ENCODE results near the gene MAMLD1. TPM values are rescaled to one million over a fixed set of nuclear protein-coding genes. Genes with fewer than 3 reads are reported as not detected.

The MAMLD1 gene
- total and polyA plus RNA-seq, 2 donors (not counting 3 experiments of a cell fraction or from before 2014, with no cell fraction given): 2.5 to 5.6 TPM

- H3K9ac ChIP-seq (replicated peaks; ENCODE audit: extremely low read depth, insufficient read depth, low read length): no peak overlapping the region
- H3K79me2 ChIP-seq (ENCODE audit: control insufficient read depth, insufficient read depth, low read length): no peaks in the 10 kb centered on the region
- H3K27me3 ChIP-seq (ENCODE audit: control insufficient read depth in 2 of 2, insufficient read depth in 2 of 2, low read length in 2 of 2): no peaks in the 10 kb centered on the region
- no peaks in the 10 kb centered on the region for H4K20me1 ChIP-seq (replicated peaks; ENCODE audit: control insufficient read depth, extremely low read depth, insufficient read depth, low read length)
- TF ChIP-seq GATA2 (IDR thresholded peaks at IDR 0.05; ENCODE audit: insufficient read depth, insufficient read length, low read depth, low read length) (no peak), POLR2AphosphoS5 (IDR thresholded peaks at IDR 0.05; ENCODE audit: insufficient read depth, low read depth, low read length) (no peak), EZH2 (IDR thresholded peaks at IDR 0.05; ENCODE audit: borderline replicate concordance, low read depth, low read length, severe bottlenecking) (no peak), POLR2A (IDR thresholded peaks at IDR 0.05; ENCODE audit: low read depth, low read length) (no peak), MYC (IDR thresholded peaks at IDR 0.05; ENCODE audit: low read depth, low read length) (no peak), FOS (IDR thresholded peaks at IDR 0.05; ENCODE audit: borderline replicate concordance, insufficient read depth, low read length) (no peak), MAX (IDR thresholded peaks at IDR 0.05; ENCODE audit: insufficient read depth, insufficient read length) (no peak), JUN (IDR thresholded peaks at IDR 0.05; ENCODE audit: borderline replicate concordance, insufficient read depth, insufficient read length, low read depth) (no peak), CTCF (IDR thresholded peaks at IDR 0.05; ENCODE audit: extremely low read depth in 1 of 2, insufficient read depth in 1 of 2, low read depth in 1 of 2, low read length in 2 of 2) (no peak)
- no peaks in the 10 kb centered on the region for H3K9me3 ChIP-seq (replicated peaks; ENCODE audit: control insufficient read depth, insufficient read depth, low read length)
- H3K4me2 ChIP-seq (ENCODE audit: insufficient read depth, low read length): no peak overlapping the region
- no peaks in the 10 kb centered on the region for H3K9me1 ChIP-seq (replicated peaks; ENCODE audit: control insufficient read depth, extremely low read depth, insufficient read depth, low read length)
- H3K36me3 ChIP-seq (ENCODE audit: control insufficient read depth in 2 of 2, extremely low read depth in 1 of 2, insufficient read depth in 2 of 2, low read length in 2 of 2): no peaks in the 10 kb centered on the region
- H3K4me3 ChIP-seq (replicated peaks in 1 of 3; ENCODE audit: insufficient read depth in 1 of 3, low read depth in 1 of 3, low read length in 3 of 3): no peak overlapping the region
- dilution Hi-C loops (cut with MboI; ENCODE audit: extremely low pct_ligation_motif_present, low sequenced_read_pairs) (no loop called here), intact Hi-C loops (cut with micrococcal nuclease) (no loop called here)
- H3K4me1 ChIP-seq (ENCODE audit: control insufficient read depth, extremely low read depth, insufficient read depth, low read length): no peaks in the 10 kb centered on the region
- no peak for DNase-seq (ENCODE audit: low read depth, low spot score)
- CTCF ChIA-PET: no interaction called here
- no peak overlapping the region for H2AFZ ChIP-seq (ENCODE audit: low read depth, low read length)
- no TSS peak for BruUV-seq (replicated peaks)
- POLR2A ChIA-PET: no interaction called here
- no peak for FAIRE-seq
- H3K27ac ChIP-seq (ENCODE audit: insufficient read depth, low read depth, low read length): no peak overlapping the region
These were observed 96.1 kb downstream of the MAMLD1 start for GRCh38 chrX:150459196-150459595.

Measured in endothelial cell of umbilical vein (primary cell).